ENCODE measurements around the gene GOLGA2. TPM values are rescaled to one million over a fixed set of nuclear protein-coding genes. Genes with fewer than 3 reads are reported as not detected.
A peak's percentile ranks its signal among the peaks of the same experiment; 100 is the strongest.

Gene GOLGA2
- total RNA-seq, 3 donors from 2014 or later, result 87.7 to 121 (median 97.5) TPM

DNA sequence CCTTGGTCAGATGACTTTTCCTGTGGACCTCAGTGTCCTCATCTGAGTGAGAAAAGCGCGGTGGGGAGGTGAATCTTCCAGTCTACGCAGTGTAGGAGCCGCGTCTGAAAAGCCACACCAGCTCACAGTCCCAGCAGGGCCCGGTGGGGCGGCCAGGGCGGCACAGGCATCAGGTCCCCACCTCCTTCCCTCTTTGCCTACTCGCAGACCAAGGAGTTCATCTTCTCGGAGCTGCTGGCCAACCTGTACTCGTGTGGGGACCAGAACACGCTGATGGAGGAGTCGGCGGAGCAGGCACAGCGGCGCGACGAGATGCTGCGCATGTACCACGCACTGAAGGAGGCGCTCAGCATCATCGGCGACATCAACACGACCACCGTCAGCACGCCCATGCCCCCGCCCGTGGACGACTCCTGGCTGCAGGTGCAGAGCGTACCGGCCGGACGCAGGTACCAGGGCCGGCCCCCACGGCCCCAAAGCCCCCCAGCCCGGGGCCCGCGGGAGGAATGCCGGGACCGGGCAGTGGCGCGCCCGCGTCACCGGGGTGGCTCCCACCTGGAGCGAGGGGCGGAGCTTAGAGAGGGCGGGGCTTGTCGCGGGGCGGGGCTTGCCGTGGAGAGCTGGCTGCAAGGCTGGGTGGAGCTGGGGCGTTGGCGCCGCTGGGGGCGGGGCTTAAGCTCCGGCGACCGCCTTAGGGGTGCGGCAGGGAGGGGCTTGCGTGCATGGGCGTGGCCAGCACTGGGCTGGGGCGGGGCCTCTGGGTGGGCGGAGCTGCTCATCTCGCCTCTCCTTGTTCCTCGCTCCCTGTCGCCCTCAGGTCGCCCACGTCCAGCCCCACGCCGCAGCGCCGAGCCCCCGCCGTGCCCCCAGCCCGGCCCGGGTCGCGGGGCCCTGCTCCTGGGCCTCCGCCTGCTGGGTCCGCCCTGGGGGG lies 25.6 kb downstream of the GOLGA2 start:
- Histone ChIP-seq H3K9me3 (no peaks in the 10 kb centered on the region), H3K36me3 (no peaks in the 10 kb centered on the region), H3K4me1 (peaks cover 0 to 4% of the 10 kb centered on the region in 2 donors), H3K27me3 (no peaks in the 10 kb centered on the region), H3K4me3 (peak overlapping the region in 2 of 3 donors; percentile 71 to 77), H3K27ac (peak overlapping the region; percentile 57 to 70)
- peak; percentile 91 to 93 for DNase-seq (ENCODE audit: low spot score in 2 of 2)
- intact Hi-C loops (cut with DNase I; ENCODE audit: low total_unique reads), result no loop called here
- no peak for TF ChIP-seq POLR2AphosphoS5 (IDR thresholded peaks at IDR 0.05)
- no peak for TF ChIP-seq POLR2A (IDR thresholded peaks at IDR 0.05)
- no peak for TF ChIP-seq CTCF (IDR thresholded peaks at IDR 0.05)

GRCh38 chr9:128249558-128249907 lies 26.3 kb downstream of the GOLGA2 start:
- peak overlapping the region in 2 of 3 donors; percentile 71 to 77 for H3K4me3 ChIP-seq
- intact Hi-C loops (cut with DNase I; ENCODE audit: low total_unique reads), result no loop called here
- peak overlapping the region; percentile 57 to 70 for H3K27ac ChIP-seq
- H3K9me3 ChIP-seq, result no peaks in the 10 kb centered on the region
- H3K4me1 ChIP-seq, result peaks cover 0 to 4% of the 10 kb centered on the region in 2 donors
- H3K36me3 ChIP-seq, result no peaks in the 10 kb centered on the region
- DNase-seq (ENCODE audit: low spot score in 2 of 2), result no peak
- no peaks in the 10 kb centered on the region for H3K27me3 ChIP-seq
- no peak for TF ChIP-seq POLR2A (IDR thresholded peaks at IDR 0.05)

DNA sequence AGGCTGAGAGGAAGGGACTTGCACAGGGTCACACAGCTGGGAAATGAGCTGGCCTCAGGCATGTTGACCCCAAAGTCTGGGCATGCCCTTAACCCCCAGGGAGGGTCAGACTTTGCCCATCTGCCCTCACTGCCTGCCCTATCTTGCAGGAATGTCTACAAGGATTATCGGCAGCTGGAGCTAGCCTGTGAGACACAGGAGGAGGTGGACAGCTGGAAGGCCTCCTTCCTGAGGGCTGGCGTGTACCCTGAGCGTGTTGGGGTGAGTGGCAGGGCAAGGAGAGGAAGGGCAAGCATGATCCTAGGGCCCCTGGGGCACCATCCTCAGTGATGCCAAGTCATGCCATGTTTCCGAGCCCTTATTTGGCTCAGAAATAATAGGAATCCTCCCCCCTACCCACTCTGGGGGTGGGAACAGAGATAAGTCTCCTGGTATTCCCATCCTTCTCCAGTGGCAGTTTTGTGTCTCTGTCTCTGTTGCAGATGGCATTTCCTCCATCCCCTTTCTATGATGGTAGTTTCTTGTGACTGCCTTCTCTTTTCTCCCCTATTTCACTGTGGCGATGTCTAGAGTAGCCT lies 28.5 kb downstream of the GOLGA2 start:
- Histone ChIP-seq H3K4me1 (peaks cover 0 to 4% of the 10 kb centered on the region in 2 donors), H3K4me3 (no peak overlapping the region), H3K27ac (peak overlapping the region in 1 of 2 donors; percentile 32), H3K27me3 (no peaks in the 10 kb centered on the region), H3K9me3 (no peaks in the 10 kb centered on the region), H3K36me3 (no peaks in the 10 kb centered on the region)
- no peak for DNase-seq (ENCODE audit: low spot score in 2 of 2)
- no peak for TF ChIP-seq POLR2A (IDR thresholded peaks at IDR 0.05)
- TF ChIP-seq POLR2AphosphoS5 (IDR thresholded peaks at IDR 0.05), result no peak
- TF ChIP-seq CTCF (IDR thresholded peaks at IDR 0.05), result no peak
- intact Hi-C loops (cut with DNase I; ENCODE audit: low total_unique reads), result no loop called here

DNA sequence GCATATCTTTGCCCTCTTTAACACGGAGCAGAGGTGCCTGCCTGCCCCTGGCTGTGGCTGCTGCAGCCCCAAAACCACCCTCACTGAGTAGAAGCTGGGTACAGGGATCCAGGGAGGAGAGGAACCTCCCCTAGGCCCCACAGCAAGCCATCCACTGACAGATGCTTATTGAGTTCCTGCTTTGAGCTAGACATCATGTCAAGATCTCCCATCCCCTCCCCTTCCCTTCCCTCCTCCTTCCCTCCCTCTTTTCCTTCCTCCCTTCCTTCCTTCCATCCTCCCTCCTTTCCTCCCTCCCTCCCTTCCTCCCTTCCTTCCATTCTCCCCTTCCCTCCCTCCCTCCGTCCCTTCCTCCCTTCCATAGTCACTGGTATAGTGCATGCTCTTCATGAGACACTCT lies 29.3 kb downstream of the GOLGA2 start:
- no peaks in the 10 kb centered on the region for H3K27me3 ChIP-seq
- no peak for TF ChIP-seq POLR2AphosphoS5 (IDR thresholded peaks at IDR 0.05)
- TF ChIP-seq CTCF (IDR thresholded peaks at IDR 0.05), result no peak
- no peak for TF ChIP-seq POLR2A (IDR thresholded peaks at IDR 0.05)
- H3K27ac ChIP-seq, result peak overlapping the region; percentile 10 to 93
- intact Hi-C loops (cut with DNase I; ENCODE audit: low total_unique reads), result no loop called here
- H3K4me3 ChIP-seq, result no peak overlapping the region
- peaks cover 0 to 4% of the 10 kb centered on the region in 2 donors for H3K4me1 ChIP-seq
- H3K36me3 ChIP-seq, result no peaks in the 10 kb centered on the region
- DNase-seq (ENCODE audit: low spot score in 2 of 2), result no peak
- no peaks in the 10 kb centered on the region for H3K9me3 ChIP-seq

DNA sequence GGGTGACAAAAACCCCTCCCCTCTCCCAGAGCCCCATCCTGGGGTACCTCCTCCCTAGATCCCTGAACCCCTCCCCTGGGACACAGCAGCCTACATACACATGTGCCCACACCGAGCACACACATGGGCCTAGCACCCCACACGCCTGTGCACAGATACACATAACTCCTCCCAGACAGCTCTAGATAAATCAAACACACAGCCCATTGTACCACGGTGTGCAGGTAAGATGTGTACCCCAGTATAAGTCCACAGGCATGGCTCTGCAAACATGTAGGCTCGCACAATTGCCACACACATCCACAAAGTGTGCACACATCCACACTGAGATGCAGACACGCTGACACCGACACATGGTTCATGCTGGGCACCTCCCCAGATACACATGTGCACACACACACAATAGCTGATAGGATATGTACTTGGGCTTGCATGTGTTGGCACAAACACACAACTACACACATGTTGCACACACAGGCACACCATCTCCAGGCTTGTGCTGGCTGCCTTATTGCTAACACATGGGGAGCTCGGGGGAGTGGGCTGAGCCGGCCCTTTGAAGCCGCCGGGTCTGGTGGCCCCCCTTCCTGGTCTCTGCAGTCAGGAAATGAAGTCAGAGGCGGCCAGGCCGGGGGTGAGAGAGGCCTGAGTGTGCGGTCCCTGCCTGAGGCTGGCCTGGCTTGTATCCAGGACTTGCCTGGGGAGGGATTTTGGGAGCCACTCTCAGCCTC lies 30.2 kb downstream of the GOLGA2 start:
- DNase-seq (ENCODE audit: low spot score in 2 of 2), result no peak
- Histone ChIP-seq H3K4me1 (peaks cover 0 to 4% of the 10 kb centered on the region in 2 donors), H3K9me3 (no peaks in the 10 kb centered on the region), H3K27me3 (no peaks in the 10 kb centered on the region), H3K36me3 (no peaks in the 10 kb centered on the region), H3K4me3 (peak overlapping the region in 1 of 3 donors; percentile 66), H3K27ac (peak overlapping the region; percentile 10 to 93)
- intact Hi-C loops (cut with DNase I; ENCODE audit: low total_unique reads), result no loop called here
- TF ChIP-seq POLR2A (IDR thresholded peaks at IDR 0.05) (no peak), CTCF (IDR thresholded peaks at IDR 0.05) (no peak), POLR2AphosphoS5 (IDR thresholded peaks at IDR 0.05) (no peak)
